Panc1 (cell line): ENCODE measurements around the gene CD28.

ENCODE experiments used
- CTCF ChIP-seq: fragments of 450-650 bp; IDR thresholded peaks from 2 replicates; pipeline ENCODE4 v1.5.1; 2017; ENCODE audit warnings: mild to moderate bottlenecking
- POLR2AphosphoS5 ChIP-seq: IDR thresholded peaks from 2 replicates; pipeline ENCODE4 v1.6.1; 2012; ENCODE audit warnings: mild to moderate bottlenecking, low read depth, low read length, moderate library complexity
- REST ChIP-seq, 2 experiments: IDR thresholded peaks; 2 replicates each; pipeline ENCODE4 v1.6.1; 2011 to 2012; ENCODE audit warnings: low read depth in 2 of 2, control low read depth in 1 of 2, low read length in 1 of 2, mild to moderate bottlenecking in 1 of 2, moderate library complexity in 1 of 2; ENCODE audit not compliant: insufficient read depth in 1 of 2
- SIN3A ChIP-seq: IDR thresholded peaks from 2 replicates; pipeline ENCODE4 v1.6.1; 2012; ENCODE audit warnings: low read depth, mild to moderate bottlenecking, low read length, moderate library complexity, borderline replicate concordance; ENCODE audit not compliant: insufficient read depth
- TCF7L2 ChIP-seq: IDR thresholded peaks from 2 replicates; pipeline ENCODE4 v1.6.1; 2011; ENCODE audit warnings: mild to moderate bottlenecking, low read depth, low read length, inconsistent platforms

- TF ChIP-seq CTCF (no peak), POLR2AphosphoS5 (no peak), REST (IDR thresholded peaks at IDR 0.05; ENCODE audit: insufficient read depth in 1 of 2, low read depth in 2 of 2, low read length in 1 of 2) (no peak), TCF7L2 (no peak), SIN3A (no peak)
These were observed 20.5 kb upstream of the CD28 start for GRCh38 chr2:203685789-203686420.
